ENCODE results near the gene LRRN4CL.

DNA sequence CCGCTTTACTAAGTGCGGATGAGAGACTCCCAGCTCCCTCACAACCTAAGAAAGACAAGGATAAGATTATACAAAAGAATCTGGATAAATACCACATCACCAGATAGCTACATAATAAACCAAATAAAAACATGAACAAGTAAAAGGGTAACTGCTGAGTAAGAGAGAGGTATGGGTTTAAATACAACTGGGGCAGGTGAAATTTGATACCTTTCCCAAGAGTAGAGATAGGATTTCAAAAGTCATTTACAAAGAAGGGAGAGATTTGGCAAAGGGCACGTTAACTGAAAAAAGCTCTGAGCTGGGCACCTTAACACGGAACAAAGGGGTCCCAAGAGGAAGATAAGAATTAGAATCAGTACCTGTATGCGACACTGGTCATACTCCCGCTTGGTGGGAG lies 12.2 kb downstream of the LRRN4CL start:
- TF ChIP-seq, protein P1, sequence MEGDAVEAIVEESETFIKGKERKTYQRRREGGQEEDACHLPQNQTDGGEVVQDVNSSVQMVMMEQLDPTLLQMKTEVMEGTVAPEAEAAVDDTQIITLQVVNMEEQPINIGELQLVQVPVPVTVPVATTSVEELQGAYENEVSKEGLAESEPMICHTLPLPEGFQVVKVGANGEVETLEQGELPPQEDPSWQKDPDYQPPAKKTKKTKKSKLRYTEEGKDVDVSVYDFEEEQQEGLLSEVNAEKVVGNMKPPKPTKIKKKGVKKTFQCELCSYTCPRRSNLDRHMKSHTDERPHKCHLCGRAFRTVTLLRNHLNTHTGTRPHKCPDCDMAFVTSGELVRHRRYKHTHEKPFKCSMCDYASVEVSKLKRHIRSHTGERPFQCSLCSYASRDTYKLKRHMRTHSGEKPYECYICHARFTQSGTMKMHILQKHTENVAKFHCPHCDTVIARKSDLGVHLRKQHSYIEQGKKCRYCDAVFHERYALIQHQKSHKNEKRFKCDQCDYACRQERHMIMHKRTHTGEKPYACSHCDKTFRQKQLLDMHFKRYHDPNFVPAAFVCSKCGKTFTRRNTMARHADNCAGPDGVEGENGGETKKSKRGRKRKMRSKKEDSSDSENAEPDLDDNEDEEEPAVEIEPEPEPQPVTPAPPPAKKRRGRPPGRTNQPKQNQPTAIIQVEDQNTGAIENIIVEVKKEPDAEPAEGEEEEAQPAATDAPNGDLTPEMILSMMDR (IDR thresholded peaks at IDR 0.05), result no peak
- TF ChIP-seq POLR2A (IDR thresholded peaks at IDR 0.05), result no peak
